HFFc6 (cell line): ENCODE data around the gene C5. TPM values are rescaled to one million over a fixed set of nuclear protein-coding genes. Genes with fewer than 3 reads are reported as not detected.

Source experiments
- DNase-seq: peaks from one replicate; pipeline ENCODE4 v3.0.0-alpha.2; 2018
- H3K27ac Mint-ChIP-seq: 2 replicates; pipeline ENCODE4 v1.8.0; 2020; ENCODE audit warnings: mild to moderate bottlenecking, mixed read lengths
- H3K27me3 Mint-ChIP-seq: 2 replicates; pipeline ENCODE4 v1.8.0; 2021; ENCODE audit warnings: mild to moderate bottlenecking, moderate library complexity, mixed read lengths; ENCODE audit not compliant: insufficient read depth
- H3K36me3 Mint-ChIP-seq: 2 replicates; pipeline ENCODE4 v1.8.0; 2021; ENCODE audit warnings: low read depth, mixed read lengths
- H3K4me1 Mint-ChIP-seq: 2 replicates; pipeline ENCODE4 v1.8.0; 2020; ENCODE audit warnings: low read depth, mixed read lengths
- H3K4me3 Mint-ChIP-seq: 2 replicates; pipeline ENCODE4 v1.8.0; 2020; ENCODE audit warnings: mild to moderate bottlenecking, moderate library complexity, mixed read lengths
- H3K9me3 Mint-ChIP-seq: 2 replicates; pipeline ENCODE4 v1.8.0; 2020; ENCODE audit warnings: mild to moderate bottlenecking, mixed read lengths
- CTCF ChIP-seq: fragments of 200-600 bp; sonication (generic); IDR thresholded peaks from 2 replicates; pipeline ENCODE4 v1.5.0; 2021; ENCODE audit warnings: antibody characterized with exemption, mild to moderate bottlenecking
- total RNA-seq, 6 experiments: library from RNA; stranded (reverse); fragmentation: NEBNext Ultra II Directional; extraction: Animal tissue kit (Norgen Biotek cat#: 25700); gene quantifications; 2 replicates in 1 of 6; 3 replicates in 5 of 6; pipeline ENCODE4 v1.2.3, GENCODE V29; 2021

C5 gene
- total RNA-seq, 6 experiments from 2014 or later, result 1.5 to 2.3 (median 2.1) TPM

GRCh38 chr9:120913647-120914264, 136.3 kb downstream of the C5 start:
- Mint-ChIP-seq H3K4me1 (peaks cover 36% of the 10 kb centered on the region), H3K9me3 (no peaks in the 10 kb centered on the region), H3K27ac (no peak overlapping the region), H3K36me3 (peaks cover 11% of the 10 kb centered on the region), H3K4me3 (no peak overlapping the region), H3K27me3 (peaks cover 2% of the 10 kb centered on the region)
- DNase-seq, result no peak
- no peak for TF ChIP-seq CTCF

- no peaks in the 10 kb centered on the region for H3K9me3 Mint-ChIP-seq
- no peak for TF ChIP-seq CTCF
- H3K36me3 Mint-ChIP-seq, result peaks cover 11% of the 10 kb centered on the region
- peaks cover 32% of the 10 kb centered on the region for H3K4me1 Mint-ChIP-seq
- no peak overlapping the region for H3K4me3 Mint-ChIP-seq
- no peak overlapping the region for H3K27ac Mint-ChIP-seq
- DNase-seq, result no peak
- peaks cover 2% of the 10 kb centered on the region for H3K27me3 Mint-ChIP-seq
Observed at GRCh38 chr9:120912958-120913646, 137.0 kb downstream of the C5 start.

- no peak for TF ChIP-seq CTCF
- H3K27me3 Mint-ChIP-seq, result peaks cover 2% of the 10 kb centered on the region
Observed at GRCh38 chr9:120911295-120911837, 138.7 kb downstream of the C5 start.

GRCh38 chr9:120910643-120911042, 139.4 kb downstream of the C5 start:
- Mint-ChIP-seq H3K27ac (no peak overlapping the region), H3K36me3 (peaks cover 5% of the 10 kb centered on the region; the same call in 1 of the 2 replicates), H3K4me3 (no peak overlapping the region), H3K27me3 (peaks cover 2% of the 10 kb centered on the region), H3K4me1 (peaks cover 18% of the 10 kb centered on the region), H3K9me3 (no peaks in the 10 kb centered on the region)
- TF ChIP-seq CTCF, result no peak
- no peak for DNase-seq

More at GRCh38 chr9:120911295-120911837, 138.7 kb downstream of the C5 start:
- Mint-ChIP-seq H3K36me3 (peaks cover 5% of the 10 kb centered on the region; the same call in 1 of the 2 replicates), H3K4me3 (no peak overlapping the region), H3K9me3 (no peaks in the 10 kb centered on the region), H3K27ac (no peak overlapping the region), H3K4me1 (peaks cover 24% of the 10 kb centered on the region)
- no peak for DNase-seq

GRCh38 chr9:120909904-120910303, 140.2 kb downstream of the C5 start:
- Mint-ChIP-seq H3K27me3 (peaks cover 2% of the 10 kb centered on the region), H3K9me3 (no peaks in the 10 kb centered on the region), H3K27ac (no peak overlapping the region), H3K4me3 (no peak overlapping the region), H3K4me1 (peaks cover 17% of the 10 kb centered on the region), H3K36me3 (peaks cover 5% of the 10 kb centered on the region; the same call in 1 of the 2 replicates)
- no peak for DNase-seq
- no peak for TF ChIP-seq CTCF
